Activated CD8-positive, alpha-beta T cell treated with anti-CD3 and anti-CD28 coated beads for 36 hours (primary cell): ENCODE data around the gene E2F1. TPM values are rescaled to one million over a fixed set of nuclear protein-coding genes. Genes with fewer than 3 reads are reported as not detected.

Source experiments
- ATAC-seq: fragments of 200-7000 bp; cut with Tn5 transposase; one replicate; pipeline ENCODE4 v1.10.0; 2021; ENCODE audit warnings: mild to moderate bottlenecking, moderate library complexity
- CTCF ChIA-PET: fragments of 350-600 bp; sonication (Branson Sonifier 250); formaldehyde crosslinking; loops from one replicate; lab custom pipeline; 2021; ENCODE audit warnings: antibody characterized with exemption; lab: Charles Lee
- POLR2A ChIA-PET: fragments of 350-600 bp; sonication (Branson Sonifier 250); formaldehyde crosslinking; loops from one replicate; lab custom pipeline; 2021; ENCODE audit warnings: antibody characterized with exemption; lab: Charles Lee
- DNase-seq: peaks from one replicate; pipeline ENCODE4 v3.0.0-alpha.2; 2020
- H3K27ac Mint-ChIP-seq: one replicate; pipeline ENCODE4 v1.8.0; 2021; ENCODE audit warnings: mild to moderate bottlenecking, mixed read lengths
- H3K27me3 Mint-ChIP-seq: one replicate; pipeline ENCODE4 v1.8.0; 2021; ENCODE audit warnings: mixed read lengths
- H3K36me3 Mint-ChIP-seq: one replicate; pipeline ENCODE4 v1.8.0; 2021; ENCODE audit warnings: low read depth, mixed read lengths
- H3K4me1 Mint-ChIP-seq: one replicate; pipeline ENCODE4 v1.8.0; 2021; ENCODE audit warnings: low read depth, mixed read lengths
- H3K4me3 Mint-ChIP-seq: one replicate; pipeline ENCODE4 v1.8.0; 2021; ENCODE audit warnings: mild to moderate bottlenecking, moderate library complexity, mixed read lengths
- H3K9me3 Mint-ChIP-seq: one replicate; pipeline ENCODE4 v1.8.0; 2021; ENCODE audit warnings: mixed read lengths
- intact Hi-C: fragments of 100-400 bp; cut with micrococcal nuclease; formaldehyde crosslinking; loops from one replicate; pipeline ENCODE4 v1.10.0; 2022
- total RNA-seq, 2 experiments: library from RNA; stranded (reverse); gene quantifications; one replicate each; pipeline ENCODE4 v1.2.3, GENCODE V29; 2021
- TF ChIP-seq, protein P1 (sequence below): fragments of 200-600 bp; IDR thresholded peaks from one replicate; pipeline ENCODE4 v1.8.0; 2022; ENCODE audit warnings: antibody characterized with exemption, mild to moderate bottlenecking

E2F1 gene
- total RNA-seq, 2 experiments from 2014 or later = 71.2 to 72.0 TPM

DNA sequence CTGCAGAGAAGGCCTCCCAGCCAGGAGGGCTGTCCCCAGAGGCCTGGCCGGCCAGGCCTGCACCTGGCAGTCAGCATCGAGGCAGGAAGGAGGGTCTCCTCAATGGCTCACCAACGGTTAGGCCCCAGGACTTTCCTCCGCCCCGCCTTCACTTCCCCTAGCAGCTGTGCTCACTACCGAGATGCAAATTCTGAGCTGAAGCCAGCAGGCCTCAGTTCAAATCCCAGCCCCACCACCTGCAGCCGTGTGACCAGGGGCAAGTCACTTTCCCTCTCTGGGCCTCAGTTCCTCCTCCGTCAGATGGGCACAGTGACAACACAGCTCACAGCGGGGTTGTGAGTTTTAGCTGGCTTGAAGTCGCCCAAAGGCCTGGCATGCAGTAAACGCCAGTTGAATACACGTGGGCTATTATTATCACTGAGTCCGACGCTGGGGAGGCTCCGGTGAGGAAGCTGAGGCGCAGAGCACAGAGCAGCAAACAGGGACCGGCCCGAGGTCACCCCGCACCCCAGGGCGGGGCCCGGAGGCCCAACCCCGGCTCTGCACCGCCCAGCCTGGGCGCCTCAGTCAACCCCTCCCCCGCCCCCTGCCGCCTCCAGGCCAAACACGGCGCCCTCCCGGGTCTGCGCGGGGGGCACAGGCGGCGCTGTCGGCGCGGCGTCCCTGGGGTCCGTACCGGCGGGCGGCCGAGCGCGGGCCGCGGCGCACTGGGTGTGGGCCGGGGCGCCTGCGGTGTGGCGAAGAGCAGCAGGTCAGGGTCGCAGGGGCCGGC is 671 bp downstream of the E2F1 start:
- ATAC-seq (peak; percentile 52), DNase-seq (peak; percentile 82)
- H3K4me3 Mint-ChIP-seq = peak overlapping the region; percentile 95
- intact Hi-C loops = loop anchor here (5.0 kb wide), 1 partner anchor 47 kb away; the partner anchor contains the start of gene ZNF341
- no peaks in the 10 kb centered on the region for H3K9me3 Mint-ChIP-seq
- peaks cover 34% of the 10 kb centered on the region for H3K36me3 Mint-ChIP-seq
- POLR2A ChIA-PET = interaction anchor here (0.9 to 12.5 kb wide), 5 partner anchors 17 to 106 kb away, joined by 3 to 262 read pairs (median 27); partner anchors contain the start of genes ACTL10, C20orf144, NECAB3 and PXMP4
- H3K27ac Mint-ChIP-seq = peak overlapping the region; percentile 92
- H3K4me1 Mint-ChIP-seq = peaks cover 81% of the 10 kb centered on the region
- CTCF ChIA-PET = interaction anchor here (1.1 to 1.3 kb wide), 3 partner anchors 14 to 21 kb away, joined by 3 to 6 read pairs (median 6); no protein-coding TSS in a partner anchor
- H3K27me3 Mint-ChIP-seq = no peaks in the 10 kb centered on the region
- TF ChIP-seq, protein P1, sequence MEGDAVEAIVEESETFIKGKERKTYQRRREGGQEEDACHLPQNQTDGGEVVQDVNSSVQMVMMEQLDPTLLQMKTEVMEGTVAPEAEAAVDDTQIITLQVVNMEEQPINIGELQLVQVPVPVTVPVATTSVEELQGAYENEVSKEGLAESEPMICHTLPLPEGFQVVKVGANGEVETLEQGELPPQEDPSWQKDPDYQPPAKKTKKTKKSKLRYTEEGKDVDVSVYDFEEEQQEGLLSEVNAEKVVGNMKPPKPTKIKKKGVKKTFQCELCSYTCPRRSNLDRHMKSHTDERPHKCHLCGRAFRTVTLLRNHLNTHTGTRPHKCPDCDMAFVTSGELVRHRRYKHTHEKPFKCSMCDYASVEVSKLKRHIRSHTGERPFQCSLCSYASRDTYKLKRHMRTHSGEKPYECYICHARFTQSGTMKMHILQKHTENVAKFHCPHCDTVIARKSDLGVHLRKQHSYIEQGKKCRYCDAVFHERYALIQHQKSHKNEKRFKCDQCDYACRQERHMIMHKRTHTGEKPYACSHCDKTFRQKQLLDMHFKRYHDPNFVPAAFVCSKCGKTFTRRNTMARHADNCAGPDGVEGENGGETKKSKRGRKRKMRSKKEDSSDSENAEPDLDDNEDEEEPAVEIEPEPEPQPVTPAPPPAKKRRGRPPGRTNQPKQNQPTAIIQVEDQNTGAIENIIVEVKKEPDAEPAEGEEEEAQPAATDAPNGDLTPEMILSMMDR = no peak

DNA sequence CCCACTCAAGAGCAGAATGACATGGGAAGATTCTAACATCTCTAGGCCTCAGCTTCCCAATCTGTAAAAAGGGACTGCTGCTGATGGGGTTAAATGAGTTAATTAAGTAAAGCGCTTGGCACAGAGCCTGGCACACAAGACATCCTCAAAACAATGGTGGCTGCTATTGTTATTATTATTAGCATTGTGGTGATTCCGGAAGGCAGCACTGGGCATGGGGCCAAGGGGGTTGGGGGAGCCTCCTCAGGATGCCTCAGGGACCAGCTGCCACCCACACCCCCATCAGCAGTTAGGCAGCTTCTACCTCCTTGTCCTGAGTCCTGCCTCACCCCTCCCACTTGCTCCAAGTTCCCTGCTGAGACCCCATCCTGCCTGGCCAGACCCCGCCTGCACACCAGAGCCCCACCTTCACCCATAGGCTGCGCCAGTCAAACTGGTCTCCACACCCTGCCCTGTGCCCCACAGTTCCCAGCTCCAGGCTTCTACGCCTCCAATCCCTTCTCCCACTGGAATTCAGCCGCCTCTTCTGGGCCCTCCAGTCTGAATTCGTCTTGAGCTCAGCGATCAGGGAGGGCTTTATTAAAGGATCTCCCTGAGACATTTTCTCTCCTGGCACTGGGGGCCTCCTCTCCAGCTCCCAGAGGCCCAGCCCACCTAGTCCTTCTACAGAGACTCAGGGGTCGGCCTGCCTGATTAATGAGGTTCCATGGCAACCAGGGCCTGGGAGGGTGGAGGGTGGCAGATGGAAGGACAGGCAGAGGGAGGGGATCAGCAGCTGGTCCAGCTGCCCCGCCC is 1.5 kb downstream of the E2F1 start:
- DNase-seq = no peak
- Mint-ChIP-seq H3K9me3 (no peaks in the 10 kb centered on the region), H3K27me3 (no peaks in the 10 kb centered on the region), H3K4me3 (peak overlapping the region; percentile 95), H3K4me1 (peaks cover 83% of the 10 kb centered on the region), H3K36me3 (peaks cover 41% of the 10 kb centered on the region), H3K27ac (peak overlapping the region; percentile 92)
- intact Hi-C loops = loop anchor here (5.0 kb wide), 1 partner anchor 48 kb away; the partner anchor contains the start of gene ZNF341
- ChIA-PET POLR2A (interaction anchor here (0.9 to 12.5 kb wide), 4 partner anchors 16 to 48 kb away, joined by 5 to 262 read pairs (median 27); partner anchors contain the start of genes ACTL10, C20orf144, NECAB3 and PXMP4), CTCF (interaction anchor here (1.1 to 7.6 kb wide), 4 partner anchors 13 to 20 kb away, joined by 3 to 71 read pairs (median 6); partner anchors contain the start of gene ACTL10)
- no peak for ATAC-seq
- TF ChIP-seq, protein P1 = no peak

DNA sequence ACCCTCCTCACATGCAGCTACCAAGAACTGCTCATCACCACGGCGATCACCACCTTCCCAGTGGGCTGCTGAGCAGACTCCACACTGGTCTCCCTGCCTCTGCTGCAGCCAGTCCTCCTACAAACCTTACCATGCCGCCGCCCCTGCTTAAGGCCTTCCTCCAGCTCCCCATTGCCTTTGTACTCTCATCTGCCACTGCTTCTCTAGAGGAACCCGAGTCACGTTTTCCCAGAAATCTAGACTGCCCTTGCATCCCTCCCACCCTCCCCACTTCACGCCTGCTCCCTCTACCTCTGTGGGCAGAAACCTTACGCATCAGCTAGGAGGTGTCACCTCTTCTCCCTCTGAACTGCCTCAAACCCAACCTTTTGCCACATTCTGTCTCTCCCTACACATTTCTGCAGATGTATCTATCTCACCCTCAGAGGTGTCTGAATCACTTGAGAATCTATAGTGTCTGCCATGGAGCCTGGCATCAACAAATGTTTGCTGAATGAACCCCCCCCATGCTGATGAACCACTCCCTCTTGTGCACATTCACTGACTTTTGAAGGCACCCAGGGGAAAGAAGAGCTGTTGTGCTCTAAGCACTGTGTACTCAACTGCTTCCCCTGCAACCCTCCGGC is 4.3 kb downstream of the E2F1 start:
- peaks cover 74% of the 10 kb centered on the region for H3K4me1 Mint-ChIP-seq
- peak overlapping the region; percentile 86 for H3K27ac Mint-ChIP-seq
- peak overlapping the region; percentile 30 for H3K4me3 Mint-ChIP-seq
- ChIA-PET POLR2A (interaction anchor here (0.9 to 12.5 kb wide), 4 partner anchors 13 to 50 kb away, joined by 3 to 262 read pairs (median 15); partner anchors contain the start of genes ACTL10, C20orf144, NECAB3 and PXMP4), CTCF (interaction anchor here (0.9 to 7.6 kb wide), 4 partner anchors 11 to 192 kb away, joined by 3 to 71 read pairs (median 4); partner anchors contain the start of genes ACTL10, CBFA2T2 and ZNF341)
- ATAC-seq (peak; percentile 7), DNase-seq (peak; percentile 54)
- intact Hi-C loops = no loop called here
- no peaks in the 10 kb centered on the region for H3K27me3 Mint-ChIP-seq
- TF ChIP-seq, protein P1 = no peak
- no peaks in the 10 kb centered on the region for H3K9me3 Mint-ChIP-seq
- H3K36me3 Mint-ChIP-seq = peaks cover 67% of the 10 kb centered on the region

DNA sequence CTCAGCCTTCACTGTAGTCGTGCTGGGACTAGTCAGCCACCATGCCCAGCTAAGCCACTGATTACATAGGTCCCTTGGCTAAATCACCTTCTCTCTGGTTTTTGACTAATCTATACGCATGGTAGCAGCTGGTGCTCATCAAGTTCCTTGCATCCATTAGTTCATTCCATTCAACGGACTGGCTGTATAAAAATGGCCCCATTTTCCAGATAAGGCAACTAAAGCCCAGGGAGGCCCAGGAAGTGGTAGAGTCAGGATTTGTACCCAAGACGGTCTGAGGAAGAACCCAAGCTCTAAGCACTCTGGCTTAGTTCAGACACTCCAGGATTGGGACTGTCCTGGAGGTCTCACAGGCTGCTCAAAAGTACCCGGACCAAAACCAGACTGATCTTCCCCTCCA is 4.9 kb downstream of the E2F1 start:
- H3K27me3 Mint-ChIP-seq = no peaks in the 10 kb centered on the region
- ChIA-PET POLR2A (interaction anchor here (0.6 to 12.5 kb wide), 6 partner anchors 12 to 1557 kb away, joined by 3 to 262 read pairs (median 3); partner anchors contain the start of genes ACTL10, C20orf144, NECAB3 and PXMP4), CTCF (interaction anchor here (0.8 to 7.6 kb wide), 4 partner anchors 11 to 51 kb away, joined by 3 to 71 read pairs (median 4); partner anchors contain the start of genes ACTL10 and ZNF341)
- intact Hi-C loops = no loop called here
- no peak for DNase-seq
- H3K36me3 Mint-ChIP-seq = peaks cover 72% of the 10 kb centered on the region
- peak overlapping the region; percentile 30 for H3K4me3 Mint-ChIP-seq
- TF ChIP-seq, protein P1 = no peak
- no peak for ATAC-seq
- no peaks in the 10 kb centered on the region for H3K9me3 Mint-ChIP-seq
- peak overlapping the region; percentile 86 for H3K27ac Mint-ChIP-seq
- peaks cover 70% of the 10 kb centered on the region for H3K4me1 Mint-ChIP-seq
